NOMO-1 treated with dmso at 0.1 percent for 144 hours (cell line): ENCODE data around the gene ABCF3.
"Not testable (repeated sequence)": the region's sequence is repeated elsewhere in the genome, so short reads cannot be mapped to it uniquely, and the experiment has no call there.

Source experiments
- DNase-seq: peaks from one replicate; lab custom pipeline; 2025; ENCODE audit not compliant: unreplicated experiment; lab: John Stamatoyannopoulos, UW

Gene ABCF3

DNA sequence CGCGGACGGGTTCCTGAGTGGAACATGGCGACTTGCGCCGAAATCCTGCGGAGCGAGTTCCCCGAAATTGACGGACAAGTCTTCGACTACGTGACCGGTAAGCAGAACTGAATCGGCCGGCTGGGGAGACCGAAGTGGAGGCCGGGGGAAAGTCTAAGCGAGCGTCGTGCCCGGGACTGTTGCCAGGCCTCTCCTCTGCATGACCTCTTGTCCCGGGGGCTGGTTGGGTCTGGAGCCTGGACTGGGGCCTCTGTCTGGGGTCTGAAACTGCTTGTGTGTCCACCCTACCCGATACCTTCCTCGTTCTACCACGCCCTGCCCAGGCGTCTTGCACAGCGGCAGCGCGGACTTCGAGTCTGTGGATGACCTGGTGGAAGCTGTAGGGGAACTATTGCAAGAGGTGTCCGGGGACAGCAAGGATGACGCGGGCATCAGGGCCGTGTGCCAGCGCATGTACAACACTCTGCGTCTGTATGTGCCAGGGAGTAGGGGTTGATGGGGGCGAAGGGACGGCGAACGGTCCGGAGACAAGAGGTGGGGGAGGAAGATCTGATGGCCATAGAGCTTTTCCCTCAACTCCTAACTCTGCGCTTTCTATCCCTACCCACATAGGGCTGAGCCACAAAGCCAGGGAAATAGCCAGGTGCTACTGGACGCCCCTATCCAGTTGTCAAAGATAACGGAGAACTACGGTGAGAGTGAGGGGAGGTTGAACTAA, at the start of gene ABCF3:
ABCF3 (plus strand) TSS at position 16 of the 718 bp plus-strand sequence; CDS start at position 25, 9 bp downstream.
- peak; percentile 66 for DNase-seq

DNA sequence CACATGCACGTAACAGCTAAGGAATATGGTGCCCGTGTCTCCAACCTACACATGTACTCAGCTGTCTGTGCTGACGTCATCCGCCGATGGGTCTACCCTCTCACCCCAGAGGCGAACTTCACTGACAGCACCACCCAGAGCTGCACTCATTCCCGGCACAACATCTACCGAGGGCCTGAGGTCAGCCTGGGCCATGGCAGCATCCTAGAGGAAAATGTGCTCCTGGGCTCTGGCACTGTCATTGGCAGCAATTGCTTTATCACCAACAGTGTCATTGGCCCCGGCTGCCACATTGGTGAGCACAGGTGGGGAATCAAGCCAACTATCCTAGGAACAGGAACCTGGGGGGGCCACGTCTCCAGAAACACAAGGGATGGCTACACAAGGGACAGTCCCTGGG, 45.6 kb upstream of the ABCF3 start:
- DNase-seq, result no peak

DNA sequence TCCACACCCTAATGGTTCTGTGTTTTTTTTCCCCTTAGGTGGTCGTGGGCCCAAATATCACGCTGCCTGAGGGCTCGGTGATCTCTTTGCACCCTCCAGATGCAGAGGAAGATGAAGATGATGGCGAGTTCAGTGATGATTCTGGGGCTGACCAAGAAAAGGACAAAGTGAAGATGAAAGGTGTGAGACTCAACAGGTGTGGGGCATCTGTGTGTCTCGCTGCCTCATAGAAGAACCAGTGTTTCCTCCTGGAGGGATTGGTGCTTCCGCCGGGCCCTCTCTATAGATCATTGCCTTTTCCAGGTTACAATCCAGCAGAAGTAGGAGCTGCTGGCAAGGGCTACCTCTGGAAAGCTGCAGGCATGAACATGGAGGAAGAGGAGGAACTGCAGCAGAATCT, 43.8 kb upstream of the ABCF3 start:
- DNase-seq, result no peak

DNA sequence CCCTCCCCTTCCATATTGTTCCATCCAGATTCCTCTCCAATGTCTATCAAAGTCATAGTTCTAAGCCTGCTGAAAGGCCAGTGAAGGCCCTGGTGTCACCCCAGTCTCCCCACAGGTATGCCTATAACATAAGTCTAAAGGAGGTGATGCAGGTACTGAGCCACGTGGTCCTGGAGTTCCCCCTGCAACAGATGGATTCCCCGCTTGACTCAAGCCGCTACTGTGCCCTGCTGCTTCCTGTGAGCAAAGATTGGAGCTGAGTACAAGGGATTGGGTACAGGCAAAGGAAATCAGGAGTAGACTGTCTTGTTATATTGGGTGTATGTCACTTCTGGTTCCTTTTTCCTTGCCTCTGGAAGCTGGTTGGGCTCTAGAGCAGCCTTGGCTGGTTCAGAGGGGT, 42.7 kb upstream of the ABCF3 start:
- DNase-seq, result no peak

- DNase-seq, result no peak
These were observed 41.5 kb upstream of the ABCF3 start for GRCh38 chr3:184144505-184144904.

DNA sequence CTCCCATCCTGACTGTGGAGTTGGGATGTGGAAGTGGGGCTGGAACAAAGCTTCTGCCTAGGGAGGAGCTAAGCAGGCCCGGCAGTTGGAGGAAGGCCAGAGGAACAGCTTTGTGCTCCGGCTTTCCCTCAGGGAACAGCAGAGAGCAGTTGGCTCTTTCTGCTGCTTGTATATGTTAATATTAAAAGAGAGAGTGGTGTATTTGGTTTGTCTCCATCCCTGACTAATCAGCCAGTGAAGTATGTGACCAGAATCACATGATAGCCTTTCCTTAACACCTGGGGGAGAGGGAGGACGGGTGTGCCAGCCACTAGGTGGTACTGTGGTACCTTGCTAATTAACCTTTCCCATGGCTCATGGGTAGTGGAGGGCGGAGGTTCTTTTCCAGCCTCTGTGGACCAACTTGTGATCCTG, 40.9 kb upstream of the ABCF3 start:
- no peak for DNase-seq

DNA sequence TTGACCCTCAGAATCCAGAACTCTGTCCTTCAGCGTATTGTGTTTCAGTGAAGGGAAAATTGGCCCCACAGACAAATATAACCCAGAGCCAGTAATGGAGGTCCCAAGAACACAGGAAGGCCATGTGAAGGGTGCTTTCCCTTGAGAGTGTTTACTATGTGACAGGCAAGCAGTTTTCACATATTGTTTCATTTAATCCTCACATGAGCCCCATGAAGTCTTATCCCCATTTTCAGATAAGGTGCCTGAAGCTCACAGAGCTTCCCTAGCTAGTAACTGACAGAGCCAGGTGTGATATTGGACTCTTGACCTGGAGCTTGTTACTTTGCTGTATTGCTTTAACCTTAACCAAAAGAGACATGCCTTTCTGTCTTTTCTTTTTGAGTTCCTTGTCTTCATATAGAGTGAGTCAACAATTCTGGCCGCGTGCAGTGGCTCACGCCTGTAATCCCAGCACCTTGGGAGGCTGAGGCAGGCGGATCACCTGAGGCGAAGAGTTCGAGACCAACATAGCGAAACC, 40.2 kb upstream of the ABCF3 start:
- DNase-seq, result no peak

DNA sequence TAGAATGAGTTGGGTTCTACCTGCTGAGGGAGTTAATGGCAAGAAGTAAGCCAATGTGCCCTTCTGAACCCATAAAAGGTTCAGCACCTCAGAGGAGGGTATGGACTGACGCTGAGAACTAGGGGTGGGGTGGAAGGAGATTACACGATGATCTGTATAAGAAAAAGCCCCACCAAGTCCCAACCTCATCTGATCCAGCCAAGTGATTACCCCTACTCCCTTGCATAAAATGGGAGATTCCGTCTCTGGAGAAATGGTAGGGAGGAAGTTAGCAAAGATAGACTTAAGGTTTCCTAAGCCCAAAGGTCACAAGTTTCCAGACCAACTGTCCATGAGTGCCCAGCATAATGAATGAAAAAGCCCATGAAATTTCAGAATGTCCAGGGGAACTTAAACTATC, 37.9 kb upstream of the ABCF3 start:
- DNase-seq, result no peak

DNA sequence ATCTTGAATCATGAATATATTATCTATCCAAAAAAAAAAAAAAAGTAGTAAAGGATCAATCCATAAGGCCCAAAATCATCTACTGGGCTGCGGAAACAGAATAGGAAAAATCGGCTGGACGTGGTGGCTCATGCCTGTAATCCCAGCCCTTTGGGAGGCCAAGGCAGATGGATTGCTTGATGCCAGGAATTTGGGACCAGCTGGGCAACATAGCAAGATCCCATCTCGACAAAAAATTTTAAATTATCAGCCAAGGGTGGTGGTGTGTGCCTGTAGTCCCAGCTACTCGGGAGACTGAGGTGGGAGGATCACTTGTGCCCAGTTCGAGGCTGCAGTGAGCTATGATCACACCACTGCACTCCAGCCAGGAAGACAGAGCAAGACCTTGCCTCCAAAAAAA, 36.9 kb upstream of the ABCF3 start:
- no peak for DNase-seq

- not testable (repeated sequence) for DNase-seq
These were observed 36.2 kb upstream of the ABCF3 start for GRCh38 chr3:184149770-184150169.

- peak; percentile 64 for DNase-seq
These were observed 30.9 kb upstream of the ABCF3 start, which contains the start of gene DVL3 for GRCh38 chr3:184154885-184155643. Gene DVL3 (plus strand): TSS chr3:184155377. CDS start chr3:184155636, 259 bp downstream.

DNA sequence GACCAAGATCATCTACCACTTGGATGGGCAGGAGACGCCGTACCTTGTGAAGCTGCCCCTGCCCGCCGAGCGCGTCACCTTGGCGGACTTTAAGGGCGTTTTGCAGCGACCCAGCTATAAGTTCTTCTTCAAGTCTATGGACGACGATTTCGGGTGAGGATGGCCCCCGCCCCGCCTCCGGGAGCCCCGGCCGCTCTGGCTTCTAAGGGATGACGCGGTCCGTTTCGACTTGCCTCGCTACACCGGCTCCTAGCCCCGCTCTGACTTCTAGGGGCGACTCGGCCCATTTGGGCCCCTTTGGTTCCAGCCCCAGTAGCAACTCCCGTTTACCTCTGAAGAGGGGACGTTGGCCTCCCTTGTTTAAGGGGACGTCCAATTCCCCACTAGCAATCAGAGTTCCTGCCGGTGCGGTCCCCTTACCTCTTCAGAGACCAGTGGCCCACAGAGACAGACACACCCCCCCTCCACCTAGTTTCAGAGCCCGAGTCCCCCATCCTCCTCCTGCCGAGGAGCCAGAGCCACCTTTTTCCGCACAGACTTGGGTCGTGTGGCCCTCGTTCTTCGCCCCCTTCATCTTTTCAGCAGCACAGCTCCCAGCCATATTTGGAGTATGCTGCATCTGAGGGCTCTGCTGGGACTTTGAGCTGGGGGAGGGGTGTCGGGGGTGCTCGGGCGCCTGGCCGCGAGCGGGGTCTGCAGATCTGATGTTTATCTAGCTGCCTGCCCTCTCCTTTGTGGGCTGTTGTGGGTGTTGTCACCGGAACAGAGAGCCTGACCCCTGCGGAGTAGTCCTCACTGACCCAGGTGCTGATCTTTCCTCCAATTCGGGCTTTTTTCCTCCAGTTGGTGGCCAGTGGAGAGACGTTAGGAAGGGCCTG, 30.1 kb upstream of the ABCF3 start:
- DNase-seq, result peak; percentile 21

GRCh38 chr3:184156522-184156955, 29.5 kb upstream of the ABCF3 start:
- no peak for DNase-seq

DNA sequence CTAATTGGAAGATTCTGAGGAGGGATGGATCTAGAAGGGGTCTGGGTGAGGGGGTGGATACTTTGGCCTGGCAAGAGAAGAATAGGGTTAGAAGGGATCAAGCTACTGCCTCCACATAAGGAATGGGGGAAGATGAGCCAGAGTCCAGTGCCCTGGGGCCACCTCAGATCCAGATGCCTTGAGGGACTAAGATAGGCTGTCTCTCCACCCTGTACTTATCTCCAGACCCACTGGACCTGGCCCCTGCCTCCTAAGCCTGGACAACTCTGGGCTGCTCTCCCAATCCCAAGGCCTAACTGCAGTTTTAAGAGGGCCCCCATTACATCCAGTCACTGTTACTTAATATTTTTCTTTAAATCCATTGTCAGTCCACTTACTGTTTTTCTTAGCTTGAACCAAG, 28.8 kb upstream of the ABCF3 start:
- DNase-seq, result no peak

DNA sequence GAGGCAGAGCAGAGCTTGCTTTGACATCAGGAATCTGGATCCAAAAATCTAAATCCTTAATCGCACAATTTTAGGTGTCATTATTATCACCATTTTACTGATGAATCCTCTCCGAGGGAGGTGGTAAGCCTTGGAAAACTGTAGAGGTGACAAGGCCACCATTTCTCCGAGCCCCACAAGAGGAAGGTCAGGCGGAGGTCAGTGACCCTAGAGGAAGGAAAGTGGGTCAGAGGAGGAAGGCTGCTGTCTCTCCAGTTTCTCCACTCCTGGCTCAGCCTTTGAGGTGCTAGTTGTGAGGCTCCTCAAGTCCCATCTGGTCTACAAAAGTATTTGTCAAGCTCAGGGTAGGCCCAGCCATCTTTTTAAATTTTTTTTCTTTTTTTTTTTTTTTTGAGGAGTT, 27.6 kb upstream of the ABCF3 start:
- DNase-seq, result no peak

GRCh38 chr3:184160456-184160855, 25.5 kb upstream of the ABCF3 start:
- DNase-seq, result no peak

DNA sequence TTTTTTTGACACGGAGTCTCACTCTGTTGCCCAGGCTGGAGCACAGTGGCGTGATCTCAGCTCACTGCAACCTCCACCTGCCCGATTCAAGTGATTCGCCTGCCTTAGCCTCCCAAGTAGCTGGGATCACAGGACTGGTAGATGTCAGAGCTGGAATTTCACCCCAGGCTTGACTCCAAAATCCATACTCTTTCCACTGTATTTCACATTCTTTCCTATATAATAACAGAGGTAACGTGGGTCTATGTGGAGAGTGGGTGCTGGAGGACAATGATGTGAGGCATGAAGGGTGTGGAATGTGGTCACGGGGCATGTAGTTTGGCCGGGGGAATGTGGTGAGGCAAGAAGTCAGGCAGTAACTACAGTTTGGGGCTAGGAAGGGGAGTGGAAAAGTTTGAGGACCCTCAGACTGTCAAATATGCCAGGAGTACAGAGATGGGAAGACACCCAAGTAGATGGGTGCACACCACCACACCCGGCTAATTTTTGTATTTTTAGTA, 23.4 kb upstream of the ABCF3 start:
- not testable (repeated sequence) for DNase-seq

- no peak for DNase-seq
These were observed 21.2 kb upstream of the ABCF3 start for GRCh38 chr3:184164648-184165330.

DNA sequence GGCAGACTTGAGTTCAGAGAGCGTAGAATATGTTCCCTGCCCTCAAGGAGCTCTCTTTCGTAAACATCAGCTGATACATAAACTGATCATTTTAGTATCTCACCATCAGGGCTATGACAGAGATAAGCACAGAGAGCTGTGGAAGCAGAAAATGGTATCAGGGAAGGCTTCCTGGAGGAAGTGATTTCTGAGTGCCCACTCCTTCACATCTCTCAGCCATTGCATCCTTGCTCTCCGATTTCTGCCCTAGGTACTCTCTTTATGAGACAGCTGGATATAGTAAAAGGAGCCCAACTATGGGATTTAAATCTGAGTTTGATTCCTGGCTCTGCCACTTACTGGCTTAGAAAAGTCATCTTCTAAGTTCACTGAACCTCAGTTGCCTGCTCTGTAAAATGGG, 20.5 kb upstream of the ABCF3 start:
- DNase-seq, result no peak

DNA sequence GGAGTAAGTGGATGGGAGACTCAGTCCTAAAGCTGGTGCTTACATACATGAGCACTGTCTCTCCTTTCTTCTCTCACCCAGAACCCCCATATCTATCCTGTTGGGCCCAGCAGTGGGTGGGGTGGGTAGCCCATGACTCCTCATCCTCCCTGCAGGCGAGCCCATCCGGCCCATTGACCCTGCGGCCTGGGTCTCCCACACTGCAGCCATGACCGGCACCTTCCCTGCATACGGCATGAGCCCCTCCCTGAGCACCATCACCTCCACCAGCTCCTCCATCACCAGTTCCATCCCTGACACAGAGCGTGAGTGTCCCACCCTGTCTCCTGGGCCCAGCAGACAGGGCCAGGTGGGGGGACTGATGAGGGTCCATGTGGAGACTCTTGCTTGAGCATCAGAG, 19.3 kb upstream of the ABCF3 start:
- no peak for DNase-seq
